ENCODE results near the gene PRAMEF33. TPM values are rescaled to one million over a fixed set of nuclear protein-coding genes. Genes with fewer than 3 reads are reported as not detected.
"Not testable (repeated sequence)": the region's sequence is repeated elsewhere in the genome, so short reads cannot be mapped to it uniquely, and the experiment has no call there.

The PRAMEF33 gene
- total RNA-seq (not detected), polyA plus RNA-seq (not detected)

DNA sequence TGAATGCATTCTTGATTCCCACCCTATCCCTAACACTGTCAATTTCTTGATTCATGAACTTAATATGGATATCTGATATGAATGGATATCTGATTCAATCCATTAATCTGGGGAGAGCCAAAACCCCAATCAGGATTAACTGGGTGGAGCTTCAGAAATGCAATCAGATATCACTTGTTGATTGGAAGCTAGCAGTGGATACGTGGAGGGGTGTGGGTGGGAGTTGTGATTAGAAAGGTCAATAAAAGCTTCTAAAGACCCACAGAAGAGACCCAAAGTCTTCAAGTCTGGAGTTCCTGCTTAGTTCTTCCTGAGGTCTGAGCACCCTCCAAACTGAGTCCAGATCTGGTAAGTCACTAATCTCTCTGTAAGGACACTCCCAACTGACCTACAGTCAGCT lies at the start of gene PRAMEF33:
TSS of gene PRAMEF33 (plus strand) at position 301 of the 400 bp plus-strand sequence. CDS start 2,416 bp downstream, outside the sequence.
- not testable (repeated sequence) for H3K4me3 ChIP-seq (ENCODE audit: low read depth, low read length); DNase-seq (ENCODE audit: extremely low spot score); H3K27ac ChIP-seq (ENCODE audit: low read depth); H3K36me3 ChIP-seq (ENCODE audit: insufficient read depth); H3K4me1 ChIP-seq (ENCODE audit: insufficient read depth)
- WGBS, result no CpG with 5 or more reads among the region's 1 CpG

DNA sequence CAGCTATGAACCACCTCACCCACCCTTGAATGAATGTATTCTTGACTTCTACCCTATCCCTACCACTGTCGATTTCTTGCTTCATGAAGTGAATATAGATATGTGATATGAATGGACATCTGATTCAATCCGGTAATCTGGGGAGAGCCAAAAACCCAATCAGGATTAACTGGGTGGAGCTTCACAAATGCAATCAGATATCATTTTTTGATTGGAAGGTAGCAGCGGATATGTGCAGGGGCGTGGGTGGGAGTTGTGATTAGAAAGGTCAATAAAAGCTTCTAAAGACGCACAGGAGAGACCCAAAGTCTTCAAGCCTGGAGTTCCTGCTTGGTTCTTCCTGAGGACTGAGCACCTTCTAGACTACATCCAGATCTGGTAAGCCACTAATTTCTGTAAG lies 49.4 kb upstream of the PRAMEF33 start, which contains the start of gene PRAMEF5:
TSS of gene PRAMEF5 (plus strand) at position 301 of the 400 bp plus-strand sequence. CDS start 5,071 bp downstream, outside the sequence.
- not testable (repeated sequence) for H3K4me1 ChIP-seq (ENCODE audit: insufficient read depth); DNase-seq (ENCODE audit: extremely low spot score); H3K4me3 ChIP-seq (ENCODE audit: low read depth, low read length); H3K27ac ChIP-seq (ENCODE audit: low read depth); H3K36me3 ChIP-seq (ENCODE audit: insufficient read depth)
- WGBS, result 92% methylated on average over 2 of the region's 5 CpGs

DNA sequence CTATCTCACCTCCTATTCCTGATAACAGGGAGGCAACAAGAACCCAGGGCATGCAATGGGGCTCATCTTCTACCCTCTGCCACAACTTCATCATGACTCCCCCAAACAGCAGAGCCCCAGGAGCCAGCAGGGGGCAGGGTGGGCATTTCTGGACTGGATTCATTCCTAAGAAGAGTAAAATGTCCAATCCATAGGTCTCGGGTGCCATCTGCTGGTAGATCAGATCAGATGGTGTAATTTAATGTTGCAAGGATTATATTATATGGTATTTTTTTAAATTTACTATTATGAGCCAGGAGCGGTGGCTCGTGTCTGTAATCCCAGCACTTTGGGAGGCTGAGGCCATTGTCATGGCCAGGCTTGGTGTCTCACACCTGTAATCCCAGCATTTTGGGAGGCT lies 38.2 kb upstream of the PRAMEF33 start:
- WGBS, result 50% methylated on average over 2 of the region's 3 CpGs
- H3K4me1 ChIP-seq (ENCODE audit: insufficient read depth); DNase-seq (ENCODE audit: extremely low spot score); H3K27ac ChIP-seq (ENCODE audit: low read depth); H3K36me3 ChIP-seq (ENCODE audit: insufficient read depth); H3K4me3 ChIP-seq (ENCODE audit: low read depth, low read length): not testable (repeated sequence)

GRCh38 chr1:13277016-13277415 lies 26.3 kb upstream of the PRAMEF33 start:
- H3K36me3 ChIP-seq (ENCODE audit: insufficient read depth); H3K27ac ChIP-seq (ENCODE audit: low read depth); H3K4me3 ChIP-seq (ENCODE audit: low read depth, low read length); H3K4me1 ChIP-seq (ENCODE audit: insufficient read depth); DNase-seq (ENCODE audit: extremely low spot score): not testable (repeated sequence)
- 56% methylated on average over 5 of the region's 6 CpGs for WGBS

GRCh38 chr1:13279617-13280016 lies 23.7 kb upstream of the PRAMEF33 start:
- not testable (repeated sequence) for H3K27ac ChIP-seq (ENCODE audit: low read depth); H3K36me3 ChIP-seq (ENCODE audit: insufficient read depth); H3K4me1 ChIP-seq (ENCODE audit: insufficient read depth); H3K4me3 ChIP-seq (ENCODE audit: low read depth, low read length); DNase-seq (ENCODE audit: extremely low spot score)
- 70% methylated on average over 3 of the region's 3 CpGs for WGBS

DNA sequence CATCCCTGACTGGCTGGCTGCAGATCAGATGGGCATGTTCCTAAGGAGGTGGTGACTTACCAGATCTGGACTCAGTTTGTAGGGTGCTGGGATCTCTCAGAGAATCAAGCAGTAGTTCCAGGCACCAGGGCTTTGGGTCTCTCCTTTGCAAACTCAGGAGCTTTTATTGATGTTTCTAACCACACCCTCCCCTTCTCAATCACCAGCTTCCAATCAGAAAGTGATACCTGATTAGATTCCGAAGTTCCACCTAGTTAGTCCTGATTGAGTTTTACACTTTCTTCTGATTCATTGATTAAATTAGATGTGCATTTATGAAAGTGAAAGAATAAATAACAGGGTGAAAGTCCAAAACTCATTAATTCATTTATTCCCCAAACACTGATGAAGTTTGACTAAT lies 18.3 kb upstream of the PRAMEF33 start, which contains the start of gene PRAMEF8:
TSS of gene PRAMEF8 (minus strand) at position 101 of the 400 bp plus-strand sequence. CDS start 1,046 bp downstream, outside the sequence.
- H3K27ac ChIP-seq (ENCODE audit: low read depth); H3K4me3 ChIP-seq (ENCODE audit: low read depth, low read length); H3K36me3 ChIP-seq (ENCODE audit: insufficient read depth); DNase-seq (ENCODE audit: extremely low spot score); H3K4me1 ChIP-seq (ENCODE audit: insufficient read depth): not testable (repeated sequence)
- no CpG with 5 or more reads among the region's 1 CpG for WGBS

DNA sequence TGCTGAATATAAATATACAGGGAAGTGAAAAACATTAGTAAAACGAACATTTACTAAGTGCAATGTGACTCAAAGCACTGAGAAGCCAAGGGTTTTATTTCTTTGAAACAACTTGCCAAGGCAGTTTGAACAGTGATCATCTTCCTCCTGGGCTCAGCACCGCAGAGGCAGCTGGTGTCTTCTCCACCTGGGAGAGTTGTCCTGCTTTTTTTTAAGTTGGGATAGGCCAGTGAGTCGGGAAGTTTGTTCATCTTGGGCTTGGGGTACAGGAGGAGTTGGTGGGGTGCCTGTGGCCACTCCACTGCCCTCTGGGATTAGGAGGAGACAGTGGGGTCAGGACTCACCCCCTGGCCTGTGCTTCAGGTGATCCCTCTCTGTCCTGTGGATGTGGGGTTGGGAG lies 14.3 kb upstream of the PRAMEF33 start:
- H3K27ac ChIP-seq (ENCODE audit: low read depth); H3K4me1 ChIP-seq (ENCODE audit: insufficient read depth); DNase-seq (ENCODE audit: extremely low spot score); H3K36me3 ChIP-seq (ENCODE audit: insufficient read depth); H3K4me3 ChIP-seq (ENCODE audit: low read depth, low read length): not testable (repeated sequence)
- WGBS, result 74% methylated on average over 2 of the region's 3 CpGs

GRCh38 chr1:13297216-13297931 lies 6.0 kb upstream of the PRAMEF33 start:
- not testable (repeated sequence) for DNase-seq (ENCODE audit: extremely low spot score); H3K4me3 ChIP-seq (ENCODE audit: low read depth, low read length); H3K4me1 ChIP-seq (ENCODE audit: insufficient read depth); H3K36me3 ChIP-seq (ENCODE audit: insufficient read depth); H3K27ac ChIP-seq (ENCODE audit: low read depth)
- WGBS, result 89% methylated on average over 2 of the region's 5 CpGs

DNA sequence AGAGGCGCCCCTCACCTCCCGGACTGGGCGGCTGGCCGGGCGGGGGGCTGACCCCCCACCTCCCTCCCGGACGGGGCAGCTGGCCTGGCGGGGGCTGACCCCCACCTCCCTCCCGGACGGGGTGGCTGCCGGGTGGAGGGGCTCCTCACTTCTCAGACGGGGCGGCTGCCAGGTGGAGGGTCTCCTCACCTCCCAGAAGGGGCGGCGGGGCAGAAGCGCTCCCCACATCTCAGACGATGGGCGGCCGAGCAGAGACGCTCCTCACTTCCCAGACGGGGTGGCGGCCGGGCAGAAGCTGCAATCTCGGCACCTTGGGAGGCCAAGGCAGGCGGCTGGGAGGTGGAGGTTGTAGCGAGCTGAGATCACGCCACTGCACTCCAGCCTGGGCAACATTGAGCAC lies 4.6 kb upstream of the PRAMEF33 start:
- H3K4me3 ChIP-seq (ENCODE audit: low read depth, low read length); DNase-seq (ENCODE audit: extremely low spot score); H3K4me1 ChIP-seq (ENCODE audit: insufficient read depth); H3K36me3 ChIP-seq (ENCODE audit: insufficient read depth); H3K27ac ChIP-seq (ENCODE audit: low read depth): not testable (repeated sequence)
- WGBS, result 95% methylated on average over 9 of the region's 27 CpGs

DNA sequence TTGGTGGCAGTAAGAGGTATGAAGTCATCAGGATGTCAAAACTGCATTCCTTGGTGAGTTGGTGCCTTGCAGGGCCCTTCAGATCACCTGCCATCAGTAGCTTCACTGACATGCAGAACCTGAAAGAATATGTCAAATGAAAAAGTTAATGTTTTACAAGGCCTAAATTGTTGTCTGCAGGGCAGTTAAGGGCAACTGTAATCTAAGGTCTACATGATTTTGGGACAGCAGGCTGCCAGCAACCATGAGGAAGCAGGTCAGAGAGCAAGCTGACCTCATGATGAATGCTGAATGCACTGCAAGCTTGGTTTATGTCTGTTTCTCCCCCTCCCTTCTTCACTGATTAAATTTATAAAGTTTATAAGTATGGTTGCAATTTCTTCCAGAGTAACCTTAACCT lies 1.1 kb upstream of the PRAMEF33 start:
- not testable (repeated sequence) for H3K27ac ChIP-seq (ENCODE audit: low read depth); H3K4me1 ChIP-seq (ENCODE audit: insufficient read depth); DNase-seq (ENCODE audit: extremely low spot score); H3K4me3 ChIP-seq (ENCODE audit: low read depth, low read length); H3K36me3 ChIP-seq (ENCODE audit: insufficient read depth)

DNA sequence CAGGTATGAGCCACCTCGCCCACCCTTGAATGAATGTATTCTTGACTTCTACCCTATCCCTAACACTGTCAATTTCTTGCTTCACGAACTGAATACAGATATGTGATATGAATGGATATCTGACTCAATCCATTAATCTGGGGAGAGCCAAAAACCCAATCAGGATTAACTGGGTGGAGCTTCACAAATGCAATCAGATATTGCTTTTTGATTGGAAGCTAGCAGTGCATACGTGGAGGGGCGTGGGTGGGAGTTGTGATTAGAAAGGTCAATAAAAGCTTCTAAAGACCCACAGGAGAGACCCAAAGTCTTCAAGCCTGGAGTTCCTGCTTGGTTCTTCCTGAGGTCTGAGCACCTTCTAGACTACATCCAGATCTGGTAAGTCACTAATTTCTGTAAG lies 11.9 kb downstream of the PRAMEF33 start, which contains the start of gene PRAMEF15:
TSS of gene PRAMEF15 (plus strand) at position 301 of the 400 bp plus-strand sequence. CDS start 2,827 bp downstream, outside the sequence.
- H3K27ac ChIP-seq (ENCODE audit: low read depth); H3K36me3 ChIP-seq (ENCODE audit: insufficient read depth); DNase-seq (ENCODE audit: extremely low spot score); H3K4me3 ChIP-seq (ENCODE audit: low read depth, low read length); H3K4me1 ChIP-seq (ENCODE audit: insufficient read depth): not testable (repeated sequence)
- 52% methylated on average over 3 of the region's 4 CpGs for WGBS

- not testable (repeated sequence) for H3K36me3 ChIP-seq (ENCODE audit: insufficient read depth); DNase-seq (ENCODE audit: extremely low spot score); H3K4me1 ChIP-seq (ENCODE audit: insufficient read depth); H3K4me3 ChIP-seq (ENCODE audit: low read depth, low read length); H3K27ac ChIP-seq (ENCODE audit: low read depth)
- WGBS, result 83% methylated on average over 8 of the region's 8 CpGs
These were observed 39.2 kb downstream of the PRAMEF33 start for GRCh38 chr1:13342496-13342895.

GRCh38 chr1:13347034-13347433 lies 43.7 kb downstream of the PRAMEF33 start, which contains the start of gene PRAMEF14:
PRAMEF14 (minus strand) TSS chr1:13347134; CDS start chr1:13345314, 1,820 bp downstream.
- H3K36me3 ChIP-seq (ENCODE audit: insufficient read depth); DNase-seq (ENCODE audit: extremely low spot score); H3K4me3 ChIP-seq (ENCODE audit: low read depth, low read length); H3K27ac ChIP-seq (ENCODE audit: low read depth); H3K4me1 ChIP-seq (ENCODE audit: insufficient read depth): not testable (repeated sequence)
- WGBS, result 60% methylated on average over 7 of the region's 7 CpGs

GRCh38 chr1:13353476-13353875 lies 50.1 kb downstream of the PRAMEF33 start:
- not testable (repeated sequence) for DNase-seq (ENCODE audit: extremely low spot score); H3K36me3 ChIP-seq (ENCODE audit: insufficient read depth); H3K4me1 ChIP-seq (ENCODE audit: insufficient read depth); H3K27ac ChIP-seq (ENCODE audit: low read depth); H3K4me3 ChIP-seq (ENCODE audit: low read depth, low read length)
- 90% methylated on average over 8 of the region's 8 CpGs for whole genome bisulfite sequencing
